Neutrophil (primary cell): ENCODE measurements around the gene MEGF11.

Experiments used
- H3K27ac ChIP-seq: fragments of 200-600 bp; sonication (generic); 2 replicates; pipeline ENCODE4 v1.5.1; 2016; ENCODE audit warnings: mild to moderate bottlenecking, moderate library complexity
- H3K27me3 ChIP-seq: fragments of 200-600 bp; sonication (generic); 2 replicates; pipeline ENCODE4 v1.6.0; 2016; ENCODE audit warnings: mild to moderate bottlenecking
- H3K36me3 ChIP-seq: fragments of 200-600 bp; sonication (generic); 2 replicates; pipeline ENCODE4 v1.5.1; 2017
- H3K4me1 ChIP-seq, 2 experiments: fragments of 200-600 bp in 1 of 2; sonication (generic) in 1 of 2; 1 replicate in 1 of 2; 2 replicates in 1 of 2; pipeline versions ENCODE4 v1.5.1 to v1.6.1; 2013 to 2016; ENCODE audit warnings: low read depth in 1 of 2, low read length in 1 of 2, mild to moderate bottlenecking in 1 of 2, moderate library complexity in 1 of 2; ENCODE audit not compliant: control insufficient read depth in 1 of 2, insufficient read depth in 1 of 2
- H3K4me3 ChIP-seq, 2 experiments: fragments of 200-600 bp in 1 of 2; sonication (generic) in 1 of 2; 1 replicate in 1 of 2; 2 replicates in 1 of 2; pipeline ENCODE4 v1.5.1; 2013 to 2016; ENCODE audit warnings: low read depth in 1 of 2, low read length in 1 of 2, mild to moderate bottlenecking in 1 of 2, moderate library complexity in 1 of 2
- H3K9me3 ChIP-seq: fragments of 200-600 bp; sonication (generic); 2 replicates; pipeline ENCODE4 v1.5.1; 2016
- CTCF ChIP-seq: fragments of 200-600 bp; sonication (generic); IDR thresholded peaks from 2 replicates; pipeline ENCODE4 v1.5.1; 2016; ENCODE audit warnings: antibody characterized with exemption

MEGF11 gene

GRCh38 chr15:66224946-66225345 lies 28.6 kb downstream of the MEGF11 start:
- H3K4me1 ChIP-seq: no peaks in the 10 kb centered on the region
- H3K27me3 ChIP-seq: peaks cover 21% of the 10 kb centered on the region
- H3K36me3 ChIP-seq: no peaks in the 10 kb centered on the region
- no peak overlapping the region for H3K4me3 ChIP-seq
- no peak for TF ChIP-seq CTCF
- no peaks in the 10 kb centered on the region for H3K9me3 ChIP-seq
- H3K27ac ChIP-seq: no peak overlapping the region

- Histone ChIP-seq H3K27me3 (peaks cover 22% of the 10 kb centered on the region), H3K9me3 (no peaks in the 10 kb centered on the region), H3K4me3 (no peak overlapping the region), H3K36me3 (no peaks in the 10 kb centered on the region), H3K27ac (no peak overlapping the region), H3K4me1 (no peaks in the 10 kb centered on the region)
- TF ChIP-seq CTCF: no peak
Measured at GRCh38 chr15:66222273-66223198, 31.0 kb downstream of the MEGF11 start.

- no peak overlapping the region for H3K27ac ChIP-seq
- no peaks in the 10 kb centered on the region for H3K4me1 ChIP-seq
- H3K36me3 ChIP-seq: no peaks in the 10 kb centered on the region
- TF ChIP-seq CTCF: no peak
- peaks cover 22% of the 10 kb centered on the region for H3K27me3 ChIP-seq
- no peak overlapping the region for H3K4me3 ChIP-seq
- no peaks in the 10 kb centered on the region for H3K9me3 ChIP-seq
Measured at GRCh38 chr15:66221126-66221525, 32.4 kb downstream of the MEGF11 start.

- Histone ChIP-seq H3K27ac (no peak overlapping the region), H3K4me3 (no peak overlapping the region), H3K27me3 (peaks cover 22% of the 10 kb centered on the region), H3K36me3 (no peaks in the 10 kb centered on the region), H3K9me3 (no peaks in the 10 kb centered on the region), H3K4me1 (no peaks in the 10 kb centered on the region)
- TF ChIP-seq CTCF: no peak
Measured at GRCh38 chr15:66220601-66221000, 32.9 kb downstream of the MEGF11 start.

- Histone ChIP-seq H3K27ac (no peak overlapping the region), H3K27me3 (peaks cover 22% of the 10 kb centered on the region), H3K4me1 (no peaks in the 10 kb centered on the region), H3K9me3 (no peaks in the 10 kb centered on the region), H3K4me3 (no peak overlapping the region), H3K36me3 (no peaks in the 10 kb centered on the region)
- TF ChIP-seq CTCF: no peak
Measured at GRCh38 chr15:66219339-66219738, 34.2 kb downstream of the MEGF11 start.
